Stomach smooth muscle (tissue), 2 donors: Measurements from ENCODE around the gene BRPF3.

Experiments used
- H3K27ac ChIP-seq: one replicate; pipeline ENCODE4 v1.7.0; 2013; ENCODE audit warnings: mild to moderate bottlenecking, low read length, inconsistent platforms
- H3K27me3 ChIP-seq, 2 donors: one replicate each; pipeline ENCODE4 v1.7.0; 2013; ENCODE audit warnings: low read length in 2 of 2; ENCODE audit not compliant: insufficient read depth in 2 of 2, control insufficient read depth in 1 of 2
- H3K36me3 ChIP-seq, 2 donors: one replicate each; pipeline ENCODE4 v1.7.0; 2013; ENCODE audit warnings: low read length in 2 of 2; ENCODE audit not compliant: control insufficient read depth in 2 of 2, insufficient read depth in 2 of 2
- H3K4me1 ChIP-seq: one replicate; pipeline ENCODE4 v1.7.0; 2013; ENCODE audit warnings: low read length; ENCODE audit not compliant: control insufficient read depth, insufficient read depth
- H3K4me3 ChIP-seq, 2 donors: one replicate each; pipeline ENCODE4 v1.7.0; 2013; ENCODE audit warnings: low read length in 2 of 2
- H3K9ac ChIP-seq, 2 donors: one replicate each; pipeline ENCODE4 v1.7.0; 2013; ENCODE audit warnings: low read length in 2 of 2, mild to moderate bottlenecking in 1 of 2
- H3K9me3 ChIP-seq, 2 donors: one replicate each; pipeline ENCODE4 v1.7.0; 2013; ENCODE audit warnings: low read length in 2 of 2; ENCODE audit not compliant: control insufficient read depth in 2 of 2
- donor health status: healthy.
- donor health status: Pancreatic carcinoma.

Gene BRPF3

DNA sequence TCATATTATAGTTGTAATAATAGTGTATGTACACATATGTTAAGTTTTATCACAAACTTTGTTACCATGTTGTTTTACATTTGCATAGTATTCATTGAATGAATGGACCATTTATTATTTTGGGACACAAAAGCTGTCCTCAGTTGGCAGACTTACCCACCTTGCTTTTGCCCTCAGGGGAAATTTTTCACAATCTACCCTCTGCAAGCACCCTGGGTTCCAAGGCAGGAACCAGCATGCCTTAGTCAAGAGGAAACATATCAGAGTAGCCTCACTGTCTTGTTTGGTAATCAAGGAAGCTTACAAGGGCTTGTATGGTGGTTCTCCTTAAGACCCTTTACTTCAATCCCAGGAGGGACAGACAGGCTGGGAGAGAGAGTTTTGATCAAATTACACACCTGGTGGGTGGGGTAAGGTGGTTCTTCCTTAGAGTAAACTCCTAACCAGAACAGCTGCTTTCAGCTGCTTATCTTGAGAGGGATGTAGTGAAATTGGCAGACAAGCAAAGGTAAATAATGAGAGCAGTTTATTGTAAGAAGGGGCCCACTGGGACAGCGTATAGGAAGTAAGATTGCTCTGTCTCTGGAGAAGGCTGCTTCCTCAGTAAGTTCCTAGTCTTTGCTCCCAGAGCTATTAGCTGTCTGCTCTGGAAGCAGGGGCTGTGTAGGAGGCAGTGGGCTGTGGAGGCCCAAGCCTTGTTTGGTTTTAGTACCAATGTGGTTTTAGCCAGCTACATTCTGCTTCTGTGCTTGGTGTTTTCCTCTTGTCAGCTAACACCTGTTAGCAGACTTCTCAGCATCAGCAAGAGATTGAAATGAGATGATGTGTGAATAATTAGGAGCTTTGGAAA is 31.1 kb downstream of the BRPF3 start:
- Histone ChIP-seq H3K9me3 (no peaks in the 10 kb centered on the region), H3K36me3 (peaks cover 65 to 67% of the 10 kb centered on the region in 2 donors), H3K27me3 (no peaks in the 10 kb centered on the region), H3K4me3 (no peak overlapping the region), H3K27ac (no peak overlapping the region), H3K9ac (no peak overlapping the region), H3K4me1 (no peaks in the 10 kb centered on the region)

GRCh38 chr6:36229223-36229622 is 32.7 kb downstream of the BRPF3 start:
- Histone ChIP-seq H3K4me1 (no peaks in the 10 kb centered on the region), H3K27me3 (no peaks in the 10 kb centered on the region), H3K9me3 (no peaks in the 10 kb centered on the region), H3K36me3 (peaks cover 57 to 66% of the 10 kb centered on the region in 2 donors), H3K9ac (no peak overlapping the region), H3K27ac (no peak overlapping the region), H3K4me3 (no peak overlapping the region)

DNA sequence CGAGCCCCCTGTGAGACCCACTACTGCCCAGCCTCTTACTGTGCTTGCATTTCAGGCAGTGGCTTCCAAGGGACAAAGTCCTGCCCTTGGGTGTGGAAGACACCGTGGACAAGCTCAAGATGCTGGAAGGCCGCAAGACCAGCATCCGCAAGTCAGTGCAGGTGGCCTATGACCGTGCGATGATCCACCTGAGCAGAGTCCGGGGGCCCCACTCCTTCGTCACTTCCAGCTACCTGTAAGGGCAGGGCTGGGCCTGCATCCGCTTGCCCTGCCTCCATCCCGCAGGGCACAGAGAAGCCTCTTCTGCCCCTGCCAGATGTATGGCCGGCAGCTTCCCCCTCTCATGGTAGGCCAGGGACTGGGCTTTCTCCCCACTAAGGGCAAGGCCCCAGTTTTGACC is 33.8 kb downstream of the BRPF3 start:
- Histone ChIP-seq H3K27ac (no peak overlapping the region), H3K36me3 (peaks cover 48 to 60% of the 10 kb centered on the region in 2 donors), H3K9ac (no peak overlapping the region), H3K4me1 (no peaks in the 10 kb centered on the region), H3K4me3 (no peak overlapping the region), H3K27me3 (no peaks in the 10 kb centered on the region), H3K9me3 (no peaks in the 10 kb centered on the region)

DNA sequence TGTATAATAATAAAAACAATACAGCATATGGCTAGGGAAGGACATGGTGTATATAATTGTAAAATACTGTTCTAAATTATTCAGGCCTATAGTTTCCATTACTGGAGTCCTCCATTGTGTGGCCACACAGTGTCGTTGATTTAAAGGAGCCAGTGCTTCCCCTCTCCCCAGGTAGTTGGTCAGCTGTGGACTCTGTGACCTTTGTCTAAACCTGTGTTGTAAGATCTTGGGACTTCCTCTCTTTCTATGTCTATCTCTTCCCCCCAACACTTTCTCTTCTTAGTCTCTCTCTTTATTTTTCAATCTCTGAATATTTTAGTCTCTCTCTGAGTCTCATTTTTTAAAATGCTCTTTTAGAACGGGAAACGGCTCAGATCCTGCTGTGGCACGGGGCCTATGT is 35.6 kb downstream of the BRPF3 start:
- no peak overlapping the region for H3K9ac ChIP-seq
- peaks cover 35 to 53% of the 10 kb centered on the region in 2 donors for H3K36me3 ChIP-seq
- no peak overlapping the region for H3K27ac ChIP-seq

GRCh38 chr6:36235309-36235708 is 38.8 kb downstream of the BRPF3 start:
- Histone ChIP-seq H3K4me3 (no peak overlapping the region), H3K4me1 (no peaks in the 10 kb centered on the region), H3K9ac (no peak overlapping the region), H3K9me3 (no peaks in the 10 kb centered on the region), H3K27ac (no peak overlapping the region), H3K27me3 (no peaks in the 10 kb centered on the region), H3K36me3 (peaks cover 13 to 27% of the 10 kb centered on the region in 2 donors)

More for the DNA sequence above, 35.6 kb downstream of the BRPF3 start:
- Histone ChIP-seq H3K27me3 (no peaks in the 10 kb centered on the region), H3K9me3 (no peaks in the 10 kb centered on the region), H3K4me3 (no peak overlapping the region), H3K4me1 (no peaks in the 10 kb centered on the region)

- H3K9me3 ChIP-seq: no peaks in the 10 kb centered on the region
- H3K4me1 ChIP-seq: no peaks in the 10 kb centered on the region
- H3K36me3 ChIP-seq: peaks cover 7 to 21% of the 10 kb centered on the region in 2 donors
- H3K27me3 ChIP-seq: no peaks in the 10 kb centered on the region
- H3K27ac ChIP-seq: no peak overlapping the region
- no peak overlapping the region for H3K4me3 ChIP-seq
- H3K9ac ChIP-seq: no peak overlapping the region
These were observed 39.3 kb downstream of the BRPF3 start for GRCh38 chr6:36235862-36236261.

DNA sequence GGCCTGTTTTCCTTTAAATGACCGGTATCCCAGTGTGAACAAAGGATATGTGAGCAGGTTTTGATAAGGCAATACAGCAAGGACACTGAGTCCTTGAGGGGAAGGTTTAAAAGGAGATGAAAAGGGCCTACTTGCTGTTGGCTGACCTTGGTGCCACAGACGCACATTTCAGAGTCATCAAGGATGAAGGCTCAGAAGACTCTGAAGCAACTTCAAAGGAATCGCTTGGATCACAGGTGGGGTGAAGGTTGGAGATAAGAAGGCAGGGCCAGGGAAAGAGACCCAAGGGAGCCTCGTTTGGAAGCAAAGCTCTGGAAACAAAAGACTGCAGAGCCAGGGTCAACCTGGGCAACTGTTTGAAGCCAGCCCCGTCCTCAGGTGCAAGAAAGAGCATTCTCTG is 43.2 kb downstream of the BRPF3 start:
- H3K9ac ChIP-seq: no peak overlapping the region
- no peaks in the 10 kb centered on the region for H3K9me3 ChIP-seq
- H3K4me3 ChIP-seq: no peak overlapping the region
- peaks cover 0 to 2% of the 10 kb centered on the region in 2 donors for H3K36me3 ChIP-seq
- no peaks in the 10 kb centered on the region for H3K4me1 ChIP-seq
- peaks cover 0 to 2% of the 10 kb centered on the region in 2 donors for H3K27me3 ChIP-seq
- H3K27ac ChIP-seq: no peak overlapping the region

DNA sequence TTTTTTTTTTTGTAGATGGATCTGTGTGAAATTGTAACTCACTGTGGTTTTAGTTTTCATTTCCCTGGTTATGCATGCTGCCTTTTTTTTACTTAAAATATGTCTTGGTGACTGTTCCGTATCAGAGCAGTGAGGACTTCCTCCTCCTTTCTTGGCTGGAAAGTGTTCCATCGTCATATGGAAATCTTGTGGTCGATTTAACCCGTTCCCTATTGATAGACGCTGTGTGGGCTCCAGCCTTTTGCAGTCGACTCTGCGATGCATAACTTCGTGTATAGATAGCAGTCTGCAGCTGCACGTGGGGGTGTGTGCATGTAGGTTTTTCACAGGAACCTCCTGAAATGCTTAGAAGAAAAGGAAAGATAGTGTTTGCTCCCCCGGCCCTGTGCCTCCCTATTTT is 45.2 kb downstream of the BRPF3 start:
- Histone ChIP-seq H3K9ac (no peak overlapping the region), H3K36me3 (no peaks in the 10 kb centered on the region), H3K4me1 (no peaks in the 10 kb centered on the region), H3K27ac (no peak overlapping the region), H3K9me3 (no peaks in the 10 kb centered on the region), H3K4me3 (no peak overlapping the region), H3K27me3 (peaks cover 0 to 2% of the 10 kb centered on the region in 2 donors)

GRCh38 chr6:36242161-36242560 is 45.6 kb downstream of the BRPF3 start:
- no peaks in the 10 kb centered on the region for H3K36me3 ChIP-seq
- H3K9ac ChIP-seq: no peak overlapping the region
- no peaks in the 10 kb centered on the region for H3K4me1 ChIP-seq
- H3K4me3 ChIP-seq: no peak overlapping the region
- H3K27ac ChIP-seq: no peak overlapping the region
- H3K27me3 ChIP-seq: peaks cover 0 to 2% of the 10 kb centered on the region in 2 donors
- H3K9me3 ChIP-seq: no peaks in the 10 kb centered on the region

GRCh38 chr6:36242626-36243025 is 46.1 kb downstream of the BRPF3 start:
- H3K27me3 ChIP-seq: peaks cover 0 to 2% of the 10 kb centered on the region in 2 donors
- H3K36me3 ChIP-seq: no peaks in the 10 kb centered on the region
- no peaks in the 10 kb centered on the region for H3K9me3 ChIP-seq
- H3K27ac ChIP-seq: no peak overlapping the region
- no peak overlapping the region for H3K9ac ChIP-seq
- no peaks in the 10 kb centered on the region for H3K4me1 ChIP-seq
- no peak overlapping the region for H3K4me3 ChIP-seq

GRCh38 chr6:36243562-36244212 is 47.1 kb downstream of the BRPF3 start:
- H3K4me1 ChIP-seq: no peaks in the 10 kb centered on the region
- no peak overlapping the region for H3K4me3 ChIP-seq
- no peak overlapping the region for H3K9ac ChIP-seq
- peaks cover 0 to 2% of the 10 kb centered on the region in 2 donors for H3K27me3 ChIP-seq
- H3K9me3 ChIP-seq: no peaks in the 10 kb centered on the region
- no peak overlapping the region for H3K27ac ChIP-seq
- H3K36me3 ChIP-seq: no peaks in the 10 kb centered on the region
